ENCODE data around the gene PSMB10. TPM values are rescaled to one million over a fixed set of nuclear protein-coding genes. Genes with fewer than 3 reads are reported as not detected.

The PSMB10 gene
- total RNA-seq, 4 donors from 2014 or later, result 62.0 to 106 (median 79.9) TPM

- Histone ChIP-seq H3K36me3 (peaks cover 0 to 30% (median 0%) of the 10 kb centered on the region in 3 donors), H3K4me1 (peaks cover 0 to 31% (median 17%) of the 10 kb centered on the region in 4 donors), H3K9me3 (no peaks in the 10 kb centered on the region), H3K4me3 (peak overlapping the region; percentile 67 to 99 (median 89)), H3K27ac (peak overlapping the region; percentile 95 to 98 (median 96)), H3K27me3 (no peaks in the 10 kb centered on the region)
- TF ChIP-seq CTCF (IDR thresholded peaks at IDR 0.05) (no peak), POLR2A (IDR thresholded peaks at IDR 0.05) (peak in 1 of 2 donors; percentile 4)
- DNase-seq, result peak in 2 of 3 donors; percentile 88 to 94
Measured at GRCh38 chr16:67936880-67937605, 393 bp upstream of the PSMB10 start.

- H3K4me3 ChIP-seq, result peak overlapping the region; percentile 67 to 99 (median 89)
- peaks cover 0 to 27% (median 17%) of the 10 kb centered on the region in 4 donors for H3K4me1 ChIP-seq
- TF ChIP-seq POLR2A (IDR thresholded peaks at IDR 0.05), result peak; percentile 51 to 78
- peak in 1 of 6 experiments; percentile 5 for TF ChIP-seq CTCF (IDR thresholded peaks at IDR 0.05)
- peak overlapping the region; percentile 95 to 98 (median 96) for H3K27ac ChIP-seq
- peaks cover 0 to 43% (median 0%) of the 10 kb centered on the region in 3 donors for H3K36me3 ChIP-seq
- DNase-seq, result peak; percentile 97 to 99 (median 97)
- H3K9me3 ChIP-seq, result no peaks in the 10 kb centered on the region
- H3K27me3 ChIP-seq, result no peaks in the 10 kb centered on the region
Measured at GRCh38 chr16:67935402-67936123, 1.1 kb downstream of the PSMB10 start.

DNA sequence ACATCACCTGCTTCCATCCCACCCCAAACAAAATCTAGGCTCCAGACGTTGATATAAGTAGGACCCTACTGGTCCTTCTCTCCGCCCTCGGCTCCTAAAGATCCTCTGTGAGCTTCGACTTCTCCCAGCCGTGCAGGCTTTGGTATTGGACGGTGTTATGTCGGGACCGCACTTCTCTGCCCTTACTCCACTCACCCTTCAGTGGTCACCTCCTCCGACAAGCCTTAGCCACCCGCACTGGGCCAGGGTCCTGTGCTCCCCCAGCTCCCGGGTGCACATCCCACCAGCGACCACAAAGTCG, 1.6 kb downstream of the PSMB10 start:
- Histone ChIP-seq H3K27ac (peak overlapping the region; percentile 95 to 98 (median 96)), H3K4me1 (peaks cover 0 to 23% (median 16%) of the 10 kb centered on the region in 4 donors), H3K9me3 (no peaks in the 10 kb centered on the region), H3K36me3 (peaks cover 0 to 48% (median 0%) of the 10 kb centered on the region in 3 donors), H3K4me3 (peak overlapping the region; percentile 67 to 99 (median 89)), H3K27me3 (no peaks in the 10 kb centered on the region)
- no peak for DNase-seq
- TF ChIP-seq CTCF (IDR thresholded peaks at IDR 0.05) (no peak), POLR2A (IDR thresholded peaks at IDR 0.05) (no peak)

- Histone ChIP-seq H3K9me3 (no peaks in the 10 kb centered on the region), H3K27ac (no peak overlapping the region), H3K4me1 (peaks cover 0 to 18% (median 13%) of the 10 kb centered on the region in 4 donors), H3K27me3 (no peaks in the 10 kb centered on the region), H3K4me3 (peak overlapping the region in 2 of 4 donors; percentile 67 to 85), H3K36me3 (peaks cover 0 to 49% (median 0%) of the 10 kb centered on the region in 3 donors)
- TF ChIP-seq POLR2A (IDR thresholded peaks at IDR 0.05) (no peak), CTCF (IDR thresholded peaks at IDR 0.05) (no peak)
- DNase-seq, result no peak
Measured at GRCh38 chr16:67934306-67935100, 2.1 kb downstream of the PSMB10 start.

- no peak for TF ChIP-seq CTCF (IDR thresholded peaks at IDR 0.05)
- no peak for TF ChIP-seq POLR2A (IDR thresholded peaks at IDR 0.05)
- H3K27ac ChIP-seq, result no peak overlapping the region
- H3K9me3 ChIP-seq, result no peaks in the 10 kb centered on the region
- H3K4me1 ChIP-seq, result peaks cover 0 to 18% (median 11%) of the 10 kb centered on the region in 4 donors
- no peaks in the 10 kb centered on the region for H3K27me3 ChIP-seq
- DNase-seq, result no peak
- H3K4me3 ChIP-seq, result no peak overlapping the region
- peaks cover 0 to 55% (median 0%) of the 10 kb centered on the region in 3 donors for H3K36me3 ChIP-seq
Measured at GRCh38 chr16:67933805-67934204, 2.8 kb downstream of the PSMB10 start.
